Uterine smooth muscle cell (primary cell): ENCODE data around the gene SELPLG. TPM values are rescaled to one million over a fixed set of nuclear protein-coding genes. Genes with fewer than 3 reads are reported as not detected.

Experiments used
- total RNA-seq: library from RNA; depleted of rRNA; stranded (reverse); fragments of >200 nt; gene quantifications from 2 replicates; pipeline ENCODE4 v1.2.3, GENCODE V29; 2014

The SELPLG gene
- total RNA-seq, result 0.55 and 1.00 TPM in 2 replicates

GRCh38 chr12:108633534-108634248, at the start of gene SELPLG:
Gene SELPLG (minus strand): TSS chr12:108633894. CDS start chr12:108624307, 9,587 bp downstream.

DNA sequence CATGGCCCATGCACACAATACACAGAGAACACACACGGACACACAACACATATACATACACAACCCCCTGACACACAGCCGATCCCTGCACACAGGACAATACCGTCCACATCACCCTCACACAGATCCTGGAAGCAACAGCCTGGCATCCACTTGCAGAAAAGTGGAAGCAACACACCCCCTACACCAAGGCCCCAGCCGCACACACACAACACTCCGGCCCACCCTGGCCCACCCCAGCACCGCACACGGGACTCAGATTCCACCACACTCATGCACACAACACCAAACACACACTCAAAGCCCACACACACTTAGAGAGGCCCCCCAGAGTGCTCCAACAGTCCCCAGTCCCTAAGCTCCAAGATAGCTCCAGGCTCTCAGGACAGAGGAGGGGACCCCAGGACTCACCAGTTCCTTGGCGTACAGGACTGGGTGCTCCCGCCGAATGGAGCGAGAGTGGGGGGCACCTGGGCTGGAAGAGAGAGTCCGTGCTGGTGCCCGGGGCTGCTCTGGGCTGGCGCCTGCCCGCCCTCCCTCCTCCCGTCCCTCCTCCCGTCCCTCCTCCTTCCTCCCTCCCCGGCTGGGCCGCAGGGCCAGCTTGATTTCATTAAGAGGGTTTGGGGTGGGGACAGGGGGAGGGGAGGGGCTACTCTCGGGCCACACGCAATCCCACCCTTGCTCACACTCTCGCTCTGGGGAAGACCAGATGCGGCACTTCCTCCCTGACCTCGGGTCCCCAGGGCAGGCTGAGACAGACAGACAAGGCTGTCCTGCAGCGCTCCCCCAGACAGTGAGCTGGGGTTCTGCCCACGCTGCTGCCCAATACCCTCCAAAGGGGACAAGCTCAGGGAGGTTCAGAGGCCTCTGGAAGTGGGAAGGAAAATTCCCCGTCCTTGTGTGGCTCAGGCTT, 35.9 kb downstream of the SELPLG start, which contains the start of gene TMEM119:
Gene TMEM119, minus strand, starts transcription at position 526 of the 913 bp plus-strand sequence. CDS start 5,701 bp downstream, outside the sequence.

Other genes with a start within 250 kb of the SELPLG start
- 14.4 and 50.6 TPM in 2 replicates for gene FICD, start 118.6 kb downstream of the SELPLG start, total RNA-seq
- 75.6 and 78.4 TPM in 2 replicates for gene SART3, start 72.7 kb downstream of the SELPLG start, total RNA-seq
- 99.9 and 154 TPM in 2 replicates for gene ISCU, start 71.3 kb downstream of the SELPLG start, total RNA-seq
- 61.6 and 95.1 TPM in 2 replicates for gene TMEM119, start 35.8 kb downstream of the SELPLG start, total RNA-seq
- 309 and 489 TPM in 2 replicates for gene CORO1C, start 97.6 kb upstream of the SELPLG start, total RNA-seq
- gene SSH1, start 223.7 kb upstream of the SELPLG start, total RNA-seq, result 18.2 and 24.4 TPM in 2 replicates
- gene DAO, start 246.2 kb upstream of the SELPLG start, total RNA-seq, result under 0.01 TPM in 1 of 2 replicates, not detected in the other